Loucy (cell line): Measurements from ENCODE around the gene HS1BP3.

Experiments
- H2AFZ ChIP-seq: fragments of 200-600 bp; sonication (generic); 2 replicates; pipeline ENCODE4 v1.6.0; 2016; ENCODE audit warnings: antibody characterized with exemption, mild to moderate bottlenecking, low read length, moderate library complexity
- H3F3A ChIP-seq: fragments of 200-600 bp; 2 replicates; pipeline ENCODE4 v1.6.0; 2016; ENCODE audit warnings: antibody characterized with exemption, low read depth, mild to moderate bottlenecking
- H3K27me3 ChIP-seq: fragments of 200-600 bp; sonication (generic); 2 replicates; pipeline ENCODE4 v1.6.1; 2014; ENCODE audit warnings: low read length, mild to moderate bottlenecking; ENCODE audit not compliant: insufficient read depth, poor library complexity, severe bottlenecking
- H3K36me3 ChIP-seq: fragments of 200-600 bp; sonication (generic); 2 replicates; pipeline ENCODE4 v1.6.1; 2016; ENCODE audit warnings: low read length; ENCODE audit not compliant: insufficient read depth
- H3K4me1 ChIP-seq: fragments of 200-600 bp; sonication (generic); 2 replicates; pipeline ENCODE4 v1.5.1; 2014; ENCODE audit warnings: low read length, mild to moderate bottlenecking; ENCODE audit not compliant: insufficient read depth, poor library complexity, severe bottlenecking
- H3K4me2 ChIP-seq: fragments of 200-600 bp; sonication (generic); 2 replicates; pipeline ENCODE4 v1.6.0; 2014; ENCODE audit warnings: antibody characterized with exemption, low read length, low read depth, mild to moderate bottlenecking; ENCODE audit not compliant: poor library complexity, severe bottlenecking
- H3K4me3 ChIP-seq: fragments of 200-600 bp; sonication (generic); 2 replicates; pipeline ENCODE4 v1.5.1; 2014; ENCODE audit warnings: low read length, mild to moderate bottlenecking, mixed read lengths; ENCODE audit not compliant: poor library complexity, severe bottlenecking
- H3K79me2 ChIP-seq: fragments of 200-600 bp; sonication (generic); 2 replicates; pipeline ENCODE4 v1.6.1; 2014; ENCODE audit warnings: low read length; ENCODE audit not compliant: insufficient read depth
- H3K9ac ChIP-seq: fragments of 200-600 bp; sonication (generic); 2 replicates; pipeline ENCODE4 v1.6.0; 2014; ENCODE audit warnings: mild to moderate bottlenecking, low read depth, low read length, moderate library complexity; ENCODE audit not compliant: poor library complexity, severe bottlenecking
- H3K9me2 ChIP-seq: fragments of 200-600 bp; sonication (generic); replicated peaks from 2 replicates; pipeline ENCODE4 v1.6.1; 2016; ENCODE audit warnings: low read depth, low read length, mixed read lengths
- H3K9me3 ChIP-seq: fragments of 200-600 bp; sonication (generic); 2 replicates; pipeline ENCODE4 v1.6.1; 2014; ENCODE audit warnings: mild to moderate bottlenecking, antibody characterized with exemption, low read length, low read depth; ENCODE audit not compliant: insufficient read depth
- H4K20me1 ChIP-seq: fragments of 200-600 bp; sonication (generic); 2 replicates; pipeline ENCODE4 v1.6.0; 2014; ENCODE audit warnings: antibody characterized with exemption, low read length, mild to moderate bottlenecking; ENCODE audit not compliant: insufficient read depth, poor library complexity, severe bottlenecking
- CTCF ChIP-seq: fragments of 200-600 bp; sonication (generic); conservative IDR thresholded peaks from 2 replicates; pipeline ENCODE4 v1.5.1; 2014; ENCODE audit warnings: mild to moderate bottlenecking, antibody characterized with exemption, low read length
- EZH2phosphoT487 ChIP-seq: fragments of 200-600 bp; IDR thresholded peaks from 2 replicates; pipeline ENCODE4 v1.6.1; 2018; ENCODE audit warnings: antibody characterized with exemption, mild to moderate bottlenecking, moderate library complexity, borderline replicate concordance

The HS1BP3 gene

GRCh38 chr2:20574423-20574911 is 76.4 kb downstream of the HS1BP3 start:
- H3K79me2 ChIP-seq: no peaks in the 10 kb centered on the region
- H4K20me1 ChIP-seq: no peaks in the 10 kb centered on the region
- no peak for TF ChIP-seq EZH2phosphoT487
- TF ChIP-seq CTCF: no peak
- H3K9me3 ChIP-seq: no peaks in the 10 kb centered on the region
- H3K4me1 ChIP-seq: peaks cover 47% of the 10 kb centered on the region
- H3K9ac ChIP-seq: no peak overlapping the region
- no peaks in the 10 kb centered on the region for H3F3A ChIP-seq
- H3K9me2 ChIP-seq: no peaks in the 10 kb centered on the region
- no peak overlapping the region for H3K4me2 ChIP-seq
- no peak overlapping the region for H2AFZ ChIP-seq
- no peak overlapping the region for H3K4me3 ChIP-seq
- no peaks in the 10 kb centered on the region for H3K36me3 ChIP-seq
- no peaks in the 10 kb centered on the region for H3K27me3 ChIP-seq

GRCh38 chr2:20573620-20574422 is 77.1 kb downstream of the HS1BP3 start:
- Histone ChIP-seq H4K20me1 (no peaks in the 10 kb centered on the region), H3K9me3 (no peaks in the 10 kb centered on the region), H3K4me1 (peaks cover 43% of the 10 kb centered on the region), H3K9ac (peak overlapping the region; percentile 14), H3K79me2 (no peaks in the 10 kb centered on the region), H3K9me2 (no peaks in the 10 kb centered on the region), H3K4me2 (no peak overlapping the region), H3K36me3 (no peaks in the 10 kb centered on the region), H3F3A (no peaks in the 10 kb centered on the region), H3K4me3 (no peak overlapping the region), H2AFZ (0 out of 2 replicates have a peak overlapping the region, but pooled peaks have one; percentile 9), H3K27me3 (no peaks in the 10 kb centered on the region)
- TF ChIP-seq EZH2phosphoT487 (no peak), CTCF (no peak)

- Histone ChIP-seq H3K4me2 (peak overlapping the region; percentile 19), H3K9me2 (no peaks in the 10 kb centered on the region), H3K27me3 (no peaks in the 10 kb centered on the region), H3K4me1 (peaks cover 33% of the 10 kb centered on the region), H3K79me2 (no peaks in the 10 kb centered on the region), H3K9ac (no peak overlapping the region), H3F3A (no peaks in the 10 kb centered on the region), H3K36me3 (no peaks in the 10 kb centered on the region), H4K20me1 (no peaks in the 10 kb centered on the region), H2AFZ (no peak overlapping the region), H3K4me3 (no peak overlapping the region), H3K9me3 (no peaks in the 10 kb centered on the region)
- TF ChIP-seq CTCF (no peak), EZH2phosphoT487 (no peak)
Observed at GRCh38 chr2:20572221-20572620, 78.7 kb downstream of the HS1BP3 start.
